ENCODE data around the gene ACADSB. TPM values are rescaled to one million over a fixed set of nuclear protein-coding genes. Genes with fewer than 3 reads are reported as not detected.

Gene ACADSB
- total RNA-seq, 1 experiment from 2014 or later = 2.9 TPM

- DNase-seq (ENCODE audit: low read depth) = no peak
Observed at GRCh38 chr10:123096452-123096851, 87.6 kb downstream of the ACADSB start.

GRCh38 chr10:123097039-123097438 is 88.2 kb downstream of the ACADSB start:
- no peak for DNase-seq (ENCODE audit: low read depth)

GRCh38 chr10:123100030-123100762 is 91.4 kb downstream of the ACADSB start:
- DNase-seq (ENCODE audit: low read depth) = peak; percentile 11

GRCh38 chr10:123101872-123102271 is 93.1 kb downstream of the ACADSB start:
- DNase-seq (ENCODE audit: low read depth) = no peak

- DNase-seq (ENCODE audit: low read depth) = no peak
Observed at GRCh38 chr10:123102673-123103072, 93.9 kb downstream of the ACADSB start.

GRCh38 chr10:123103944-123104343 is 95.1 kb downstream of the ACADSB start:
- DNase-seq (ENCODE audit: low read depth) = no peak

Other genes starting within 250 kb of the ACADSB start
- gene CUZD1, start 163.1 kb upstream of the ACADSB start, total RNA-seq (2014; rRNA removed; shearing (Covaris generic)) = 0.77 and 1.4 TPM in 2 replicates
- gene FAM24B, start 129.4 kb upstream of the ACADSB start, total RNA-seq (2014; rRNA removed; shearing (Covaris generic)) = 7.6 and 9.5 TPM in 2 replicates
- gene FAM24A, start 98.4 kb upstream of the ACADSB start, total RNA-seq (2014; rRNA removed; shearing (Covaris generic)) = not detected in 2 replicates
- 4.1 and 6.7 TPM in 2 replicates for gene C10orf88, start 54.8 kb upstream of the ACADSB start, total RNA-seq (2014; rRNA removed; shearing (Covaris generic))
- 6.4 and 9.0 TPM in 2 replicates for gene PSTK, start 28.6 kb upstream of the ACADSB start, total RNA-seq (2014; rRNA removed; shearing (Covaris generic))
- 1.4 and 1.7 TPM in 2 replicates for gene IKZF5, start 211 bp upstream of the ACADSB start, total RNA-seq (2014; rRNA removed; shearing (Covaris generic))
- 1.1 and 3.3 TPM in 2 replicates for gene HMX3, start 127.0 kb downstream of the ACADSB start, total RNA-seq (2014; rRNA removed; shearing (Covaris generic))
- gene HMX2, start 139.1 kb downstream of the ACADSB start, total RNA-seq (2014; rRNA removed; shearing (Covaris generic)) = 1.1 and 1.3 TPM in 2 replicates
- gene BUB3, start 145.4 kb downstream of the ACADSB start, total RNA-seq (2014; rRNA removed; shearing (Covaris generic)) = 381 and 482 TPM in 2 replicates